Peyer's patch (tissue), 4 donors: Measurements from ENCODE around the gene CADPS. TPM values are rescaled to one million over a fixed set of nuclear protein-coding genes. Genes with fewer than 3 reads are reported as not detected.

Experiments used
- DNase-seq, 3 donors: peaks; one replicate each; pipeline ENCODE4 v3.0.0-alpha.2; 2017 to 2019
- H3K27ac ChIP-seq, 4 donors: fragments of 200-600 bp; sonication (generic); one replicate each; pipeline ENCODE4 v1.5.1; 2016 to 2019
- H3K27me3 ChIP-seq, 2 donors: fragments of 200-600 bp; sonication (generic); one replicate each; pipeline ENCODE4 v1.5.1; 2019
- H3K36me3 ChIP-seq, 3 donors: fragments of 200-600 bp; sonication (generic); one replicate each; pipeline ENCODE4 v1.5.1; 2016 to 2019
- H3K4me1 ChIP-seq, 4 donors: fragments of 200-600 bp; sonication (generic); one replicate each; pipeline ENCODE4 v1.5.1; 2016 to 2019
- H3K4me3 ChIP-seq, 4 donors: fragments of 200-600 bp; sonication (generic); 1 replicate in 3 of 4; 2 replicates in 1 of 4; pipeline ENCODE4 v1.5.1; 2016 to 2019; ENCODE audit warnings: mild to moderate bottlenecking in 1 of 4
- H3K9me3 ChIP-seq, 4 donors: fragments of 200-600 bp; sonication (generic); one replicate each; pipeline ENCODE4 v1.5.1; 2016 to 2019; ENCODE audit warnings: mild to moderate bottlenecking in 1 of 4
- CTCF ChIP-seq, 6 experiments: fragments of 450-650 bp in 4 of 6; fragments of 200-600 bp in 2 of 6; sonication (generic) in 1 of 6; IDR thresholded peaks; one replicate each; pipeline ENCODE4 v1.5.1; 2017 to 2019; ENCODE audit warnings: antibody characterized with exemption in 6 of 6, mild to moderate bottlenecking in 3 of 6, moderate library complexity in 1 of 6
- POLR2A ChIP-seq, 2 donors: fragments of 450-650 bp; IDR thresholded peaks; one replicate each; pipeline ENCODE4 v1.5.1; 2017; ENCODE audit warnings: antibody characterized with exemption in 2 of 2, mild to moderate bottlenecking in 2 of 2, moderate library complexity in 2 of 2
- small RNA-seq, 2 donors: library from RNA; depleted of rRNA; stranded (forward); fragments of <200 nt; gene quantifications; one replicate each; pipeline ENCODE3, GENCODE V24; 2016
- total RNA-seq, 4 donors: library from RNA; depleted of rRNA; stranded (reverse); fragments of >200 nt; gene quantifications; one replicate each; pipeline ENCODE4 v1.1.0, GENCODE V29; 2016

CADPS gene
- total RNA-seq, 4 donors from 2014 or later, result 6.4 to 29.7 (median 18.1) TPM

GRCh38 chr3:62359531-62359930, 515.7 kb downstream of the CADPS start:
- Histone ChIP-seq H3K9me3 (no peaks in the 10 kb centered on the region), H3K36me3 (no peaks in the 10 kb centered on the region), H3K27ac (no peak overlapping the region), H3K27me3 (no peaks in the 10 kb centered on the region), H3K4me1 (no peaks in the 10 kb centered on the region), H3K4me3 (no peak overlapping the region)
- no peak for DNase-seq
- no peak for TF ChIP-seq CTCF (IDR thresholded peaks at IDR 0.05)
- no peak for TF ChIP-seq POLR2A (IDR thresholded peaks at IDR 0.05)

DNA sequence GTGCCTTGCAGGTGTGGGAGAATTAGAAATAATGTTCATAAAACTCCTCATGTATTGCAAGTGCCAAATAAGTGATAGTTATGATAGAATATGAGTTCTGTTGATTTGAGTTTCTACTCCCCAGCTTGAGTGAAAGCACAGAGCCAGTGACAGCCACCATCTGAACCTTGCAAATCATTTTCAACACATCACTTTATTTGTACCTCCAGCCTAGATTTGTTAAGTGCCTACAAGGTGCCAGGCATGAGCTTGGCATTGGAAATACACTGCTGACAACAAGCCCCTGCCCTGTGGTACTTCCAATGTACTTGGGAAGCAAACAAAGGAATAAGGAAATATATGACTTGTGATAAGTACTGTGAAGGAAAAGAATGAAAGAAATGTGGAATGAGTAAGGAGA, 518.9 kb downstream of the CADPS start:
- Histone ChIP-seq H3K36me3 (no peaks in the 10 kb centered on the region), H3K4me1 (no peaks in the 10 kb centered on the region), H3K4me3 (no peak overlapping the region), H3K27ac (no peak overlapping the region), H3K9me3 (no peaks in the 10 kb centered on the region), H3K27me3 (no peaks in the 10 kb centered on the region)
- TF ChIP-seq CTCF (IDR thresholded peaks at IDR 0.05), result no peak
- TF ChIP-seq POLR2A (IDR thresholded peaks at IDR 0.05), result no peak
- DNase-seq, result no peak

GRCh38 chr3:62355703-62356102, 519.5 kb downstream of the CADPS start:
- H3K9me3 ChIP-seq, result no peaks in the 10 kb centered on the region
- H3K4me1 ChIP-seq, result no peaks in the 10 kb centered on the region
- H3K27ac ChIP-seq, result no peak overlapping the region
- DNase-seq, result no peak
- no peak for TF ChIP-seq CTCF (IDR thresholded peaks at IDR 0.05)
- TF ChIP-seq POLR2A (IDR thresholded peaks at IDR 0.05), result no peak
- no peaks in the 10 kb centered on the region for H3K36me3 ChIP-seq
- H3K4me3 ChIP-seq, result no peak overlapping the region
- no peaks in the 10 kb centered on the region for H3K27me3 ChIP-seq

Small RNAs within 50 kb of the gene (small RNA-seq; reads per million reads assigned to genes)
- gene RN7SL863P, result 0 reads per million in 2 donors
- gene RNU6-139P, result 0 reads per million in 2 donors
